Activated CD4-positive, alpha-beta T cell treated with anti-CD3 and anti-CD28 coated beads for 36 hours (primary cell): ENCODE measurements around the gene GDPGP1. TPM values are rescaled to one million over a fixed set of nuclear protein-coding genes. Genes with fewer than 3 reads are reported as not detected.

Experiments used
- total RNA-seq, 2 experiments: library from RNA; stranded (reverse); gene quantifications; one replicate each; pipeline ENCODE4 v1.2.3, GENCODE V29; 2021

The GDPGP1 gene
- total RNA-seq, 2 experiments from 2014 or later, result 5.6 to 6.6 TPM

Other genes with a start within 250 kb of the GDPGP1 start
- gene ZNF710, start 232.9 kb upstream of the GDPGP1 start, total RNA-seq, result 10 to 100 TPM; 22.8 to 34.9 TPM
- 100 to 1,000 TPM; 176 to 182 TPM for gene IDH2, start 131.7 kb upstream of the GDPGP1 start, total RNA-seq
- gene SEMA4B, start 32.9 kb upstream of the GDPGP1 start, total RNA-seq, result 10 to 100 TPM; 12.5 to 15.8 TPM
- gene CIB1, start 268 bp upstream of the GDPGP1 start, total RNA-seq, result 100 to 1,000 TPM; 135 to 140 TPM
- gene TTLL13, start 15.3 kb downstream of the GDPGP1 start, total RNA-seq, result under 1 TPM; 0.39 to 0.46 TPM
- 10 to 100 TPM; 22.0 to 23.9 TPM for gene NGRN, start 31.5 kb downstream of the GDPGP1 start, total RNA-seq
- gene ZNF774, start 118.1 kb downstream of the GDPGP1 start, total RNA-seq, result 1 to 10 TPM; 1.5 to 2.0 TPM
- 100 to 1,000 TPM; 181 to 334 TPM for gene IQGAP1, start 154.0 kb downstream of the GDPGP1 start, total RNA-seq